Activated T-helper 1 cell treated with Interleukin-2 at 50 U/mL for 16 hours (primary cell): ENCODE results near the gene OPCML.

Experiments
- DNase-seq: peaks from one replicate; pipeline ENCODE4 v3.0.0-alpha.2; 2020; ENCODE audit warnings: low read depth

OPCML gene

GRCh38 chr11:132925825-132926469, 606.4 kb downstream of the OPCML start:
- no peak for DNase-seq

- DNase-seq: no peak
Measured at GRCh38 chr11:132921597-132921996, 610.7 kb downstream of the OPCML start.

- DNase-seq: no peak
Measured at GRCh38 chr11:132920451-132921096, 611.7 kb downstream of the OPCML start.

GRCh38 chr11:132914600-132914999, 617.7 kb downstream of the OPCML start:
- no peak for DNase-seq

GRCh38 chr11:132913886-132914285, 618.4 kb downstream of the OPCML start:
- no peak for DNase-seq

GRCh38 chr11:132913295-132913694, 619.0 kb downstream of the OPCML start:
- DNase-seq: no peak

GRCh38 chr11:132911186-132911585, 621.1 kb downstream of the OPCML start:
- DNase-seq: no peak

- DNase-seq: no peak
Measured at GRCh38 chr11:132910011-132910760, 622.1 kb downstream of the OPCML start.

GRCh38 chr11:132909021-132909606, 623.2 kb downstream of the OPCML start:
- no peak for DNase-seq

GRCh38 chr11:132908414-132908810, 623.9 kb downstream of the OPCML start:
- no peak for DNase-seq

GRCh38 chr11:132907651-132908413, 624.5 kb downstream of the OPCML start:
- no peak for DNase-seq

GRCh38 chr11:132904607-132905006, 627.7 kb downstream of the OPCML start:
- DNase-seq: no peak

- DNase-seq: no peak
Measured at GRCh38 chr11:132904091-132904490, 628.2 kb downstream of the OPCML start.

- no peak for DNase-seq
Measured at GRCh38 chr11:132901638-132902471, 630.4 kb downstream of the OPCML start.

GRCh38 chr11:132898676-132899075, 633.6 kb downstream of the OPCML start:
- DNase-seq: no peak

GRCh38 chr11:132898021-132898420, 634.3 kb downstream of the OPCML start:
- no peak for DNase-seq

GRCh38 chr11:132895340-132895739, 637.0 kb downstream of the OPCML start:
- no peak for DNase-seq

GRCh38 chr11:132894606-132895005, 637.7 kb downstream of the OPCML start:
- no peak for DNase-seq

- DNase-seq: no peak
Measured at GRCh38 chr11:132892876-132893275, 639.4 kb downstream of the OPCML start.

- no peak for DNase-seq
Measured at GRCh38 chr11:132888226-132888625, 644.1 kb downstream of the OPCML start.

GRCh38 chr11:132886335-132886734, 646.0 kb downstream of the OPCML start:
- DNase-seq: no peak
